Measurements from ENCODE around the gene ZBTB45.

ZBTB45 gene

DNA sequence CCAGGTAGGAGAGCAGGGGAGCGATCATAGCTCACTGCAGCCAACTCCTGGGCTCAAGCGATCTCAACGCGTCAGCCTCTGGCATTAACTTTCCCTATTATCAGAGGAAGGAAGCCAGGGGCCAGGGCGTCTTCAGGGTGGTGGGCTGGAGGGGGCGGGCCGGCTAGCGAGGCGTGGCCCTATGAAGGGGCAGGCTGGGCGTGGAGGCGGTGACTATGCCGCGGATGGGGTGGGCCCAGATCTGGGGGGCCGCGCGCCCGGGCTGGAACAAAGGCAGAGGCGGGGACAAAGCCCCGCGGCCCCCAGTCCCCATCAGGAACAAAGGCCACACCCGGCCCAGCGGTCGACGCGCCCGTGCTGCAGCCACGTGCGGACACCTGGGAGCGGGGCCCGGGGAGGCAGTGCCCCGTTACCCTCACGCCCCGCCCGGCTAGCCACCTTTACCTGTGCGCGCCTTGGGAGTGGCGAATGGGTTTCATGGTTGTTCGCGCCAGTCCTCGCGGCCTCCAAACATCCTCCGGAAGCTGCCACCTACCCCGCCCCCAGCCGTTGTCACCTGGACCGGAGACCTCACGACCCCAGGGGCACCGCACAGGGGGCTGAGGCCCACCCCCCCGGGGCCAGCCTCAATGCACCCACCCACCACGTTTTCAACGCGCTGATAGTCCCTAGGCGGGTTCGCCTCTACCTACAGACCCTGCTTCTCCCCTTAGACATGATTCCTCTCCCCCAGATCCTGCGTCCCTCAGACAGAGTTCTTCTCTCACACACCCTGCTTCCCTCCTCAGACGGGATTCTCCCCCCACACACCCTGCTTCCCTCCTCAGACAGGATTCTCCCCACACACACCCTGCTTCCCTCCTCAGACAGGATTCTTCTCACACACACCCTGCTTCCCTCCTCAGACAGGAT is 18.9 kb upstream of the ZBTB45 start:
- DNase-seq (ENCODE audit: low read depth): no peak

- DNase-seq (ENCODE audit: low read depth): no peak
These were observed 17.5 kb upstream of the ZBTB45 start for GRCh38 chr19:58536852-58537798.

DNA sequence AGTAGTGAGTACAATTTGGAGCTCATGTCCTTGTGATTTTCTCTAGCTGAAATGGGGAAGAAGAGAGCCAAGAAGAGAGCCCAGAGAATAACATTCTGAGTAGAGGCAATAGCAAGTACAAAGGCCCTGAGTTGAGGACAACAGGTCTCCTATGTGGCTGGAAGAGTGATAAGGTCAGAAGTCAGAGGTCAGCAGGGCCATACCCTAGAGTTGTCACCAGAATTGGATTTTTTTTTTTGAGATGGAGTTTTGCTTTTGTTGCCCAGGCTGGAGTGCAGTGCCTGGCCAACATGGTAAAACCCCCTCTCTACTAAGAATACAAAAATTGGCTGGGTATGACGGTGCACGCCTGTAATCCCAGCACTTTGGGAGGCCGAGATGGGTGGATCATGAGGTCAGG is 16.2 kb upstream of the ZBTB45 start:
- DNase-seq (ENCODE audit: low read depth): no peak

DNA sequence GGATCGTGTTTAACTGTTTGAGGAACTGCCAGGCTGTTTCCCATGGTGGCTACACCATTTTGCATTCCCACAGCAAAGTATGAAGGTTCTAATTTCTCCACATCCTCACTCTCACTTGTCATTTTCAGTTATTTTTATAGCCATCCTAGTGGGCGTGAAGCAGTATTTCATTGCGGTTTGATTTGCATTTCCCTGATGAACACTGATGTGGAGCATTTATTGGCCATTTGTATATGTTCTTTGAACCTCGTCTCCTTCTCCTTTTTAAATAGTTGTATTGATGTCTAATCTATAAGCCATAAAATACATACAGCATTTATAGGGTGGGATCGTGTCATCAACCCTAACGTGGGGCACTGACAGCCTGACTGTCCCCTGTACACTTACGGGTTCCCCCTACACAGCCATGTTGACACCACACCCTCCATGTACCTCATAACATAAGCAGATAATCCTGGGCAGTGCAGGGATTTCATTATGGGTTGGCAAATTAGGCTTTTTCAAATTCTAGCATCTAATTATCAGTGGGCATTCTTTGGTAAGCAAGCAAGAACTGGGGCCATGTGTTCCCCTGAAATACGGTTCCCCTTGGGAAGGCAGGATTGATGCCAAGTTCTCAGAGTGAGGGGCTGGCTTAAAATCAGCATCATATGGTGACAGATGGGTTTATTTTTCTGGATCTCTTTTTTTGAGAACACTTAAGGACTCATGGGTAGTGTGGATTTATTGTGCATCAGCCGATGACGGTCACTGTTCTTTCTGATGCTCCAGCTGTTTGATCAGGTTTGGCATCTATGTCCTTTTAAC is 11.6 kb upstream of the ZBTB45 start:
- no peak for DNase-seq (ENCODE audit: low read depth)

DNA sequence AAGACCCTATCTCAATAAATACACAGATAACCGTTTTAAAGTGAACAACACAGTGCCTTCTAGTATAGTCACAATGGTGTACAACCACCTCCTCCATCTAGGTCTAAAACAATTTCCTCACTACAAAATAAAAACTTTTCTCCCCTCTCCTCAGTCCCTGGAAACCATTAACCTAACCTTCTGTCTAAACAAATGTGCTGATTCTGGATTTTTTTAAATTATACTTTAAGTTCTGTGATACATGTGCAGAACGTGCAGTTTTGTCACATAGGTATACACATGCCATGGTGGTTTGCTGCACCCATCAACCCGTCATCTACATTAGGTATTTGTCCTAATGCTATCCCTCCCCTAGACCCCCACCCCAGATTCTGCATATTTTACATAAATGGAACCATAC is 9.8 kb upstream of the ZBTB45 start:
- no peak for DNase-seq (ENCODE audit: low read depth)

GRCh38 chr19:58522709-58523108 is 3.1 kb upstream of the ZBTB45 start:
- DNase-seq (ENCODE audit: low read depth): no peak

GRCh38 chr19:58521651-58522050 is 2.0 kb upstream of the ZBTB45 start:
- DNase-seq (ENCODE audit: low read depth): no peak

GRCh38 chr19:58520257-58520599 is 618 bp upstream of the ZBTB45 start:
- no peak for DNase-seq (ENCODE audit: low read depth)

- no peak for DNase-seq (ENCODE audit: low read depth)
These were observed 589 bp downstream of the ZBTB45 start for GRCh38 chr19:58519087-58519354.

DNA sequence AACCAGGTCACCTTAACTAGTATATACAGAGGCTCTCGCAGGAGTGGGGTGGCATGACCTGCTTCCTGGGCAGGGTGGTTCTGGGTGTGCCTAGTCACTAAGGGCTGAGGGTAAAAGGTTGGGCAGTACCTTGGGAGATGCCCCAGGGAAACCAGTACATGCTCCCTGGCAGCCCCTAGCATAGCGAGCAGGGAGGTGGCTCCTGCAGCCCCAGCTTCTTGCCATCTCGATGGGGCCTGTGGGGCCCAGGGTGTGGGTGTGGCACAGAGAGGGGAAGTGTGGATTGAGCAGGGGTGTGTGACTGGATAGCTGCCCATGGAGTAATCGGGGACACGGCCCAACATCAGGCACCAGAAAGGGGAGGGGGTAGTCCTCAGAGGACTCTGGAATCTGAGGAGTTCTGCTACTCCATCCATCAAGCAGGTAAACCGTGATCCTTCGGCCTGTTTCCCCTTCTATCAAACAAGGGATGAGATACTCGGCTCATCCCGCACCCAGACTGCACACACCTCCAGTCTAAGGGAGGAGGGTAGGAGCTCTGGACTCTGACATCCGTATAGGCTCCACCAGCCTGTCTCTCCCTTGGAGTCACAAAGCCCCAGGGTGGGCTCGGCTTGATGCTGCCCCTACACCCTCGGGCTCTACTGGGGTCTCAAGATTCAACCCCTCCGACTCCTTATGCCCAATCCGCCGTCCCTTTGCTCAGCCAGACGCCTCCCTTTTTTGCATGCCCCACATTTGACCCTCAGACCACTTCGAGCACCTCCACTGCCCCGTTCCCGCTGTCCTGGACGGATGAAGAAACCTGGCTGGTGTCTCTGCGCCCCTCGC is 1.1 kb downstream of the ZBTB45 start:
- no peak for DNase-seq (ENCODE audit: low read depth)

DNA sequence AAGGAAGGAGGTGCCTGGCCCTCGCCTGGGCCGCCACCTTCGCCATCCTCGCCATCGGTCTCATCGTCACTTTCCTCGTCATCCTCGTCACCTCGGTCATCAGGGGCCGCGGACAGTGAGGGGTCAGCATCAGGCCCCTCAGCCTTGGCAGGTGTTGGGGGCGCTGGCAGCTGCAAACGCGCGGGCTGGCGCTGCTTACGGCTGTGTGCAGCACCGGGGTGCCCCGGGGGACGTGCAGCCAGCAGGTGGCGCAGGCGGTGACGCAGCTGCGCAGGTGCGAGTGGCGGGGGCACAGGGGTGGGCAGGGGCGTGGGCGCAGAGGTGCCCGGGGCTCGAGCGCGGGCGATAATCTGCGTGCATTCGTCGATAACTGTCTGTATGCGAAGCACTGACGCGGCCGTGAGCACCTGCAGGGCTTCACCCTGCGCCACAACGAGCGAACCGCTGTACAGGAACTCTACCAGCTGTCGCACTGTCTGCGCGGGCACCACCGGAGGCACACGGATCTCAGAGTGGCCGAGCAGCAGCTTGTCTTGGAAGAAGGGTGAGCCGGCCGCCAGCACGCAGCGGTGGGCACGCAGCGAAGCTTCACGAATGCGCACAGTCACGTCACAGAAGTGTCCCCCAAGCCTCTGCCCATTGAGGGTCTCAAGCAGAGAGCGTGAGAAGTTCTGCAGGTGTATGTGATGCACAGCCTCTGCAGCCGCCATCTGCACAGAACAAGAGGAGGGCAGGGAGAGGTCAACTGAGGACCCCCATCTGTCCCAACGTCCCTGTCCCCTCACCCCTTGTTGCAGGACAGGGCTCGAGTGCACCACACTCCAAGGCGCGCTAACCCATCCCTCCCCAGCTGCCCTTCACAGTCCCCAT is 2.4 kb downstream of the ZBTB45 start:
- no peak for DNase-seq (ENCODE audit: low read depth)

- DNase-seq (ENCODE audit: low read depth): no peak
These were observed 3.3 kb downstream of the ZBTB45 start for GRCh38 chr19:58516246-58516836.

- DNase-seq (ENCODE audit: low read depth): no peak
These were observed 4.4 kb downstream of the ZBTB45 start for GRCh38 chr19:58515259-58515658.

DNA sequence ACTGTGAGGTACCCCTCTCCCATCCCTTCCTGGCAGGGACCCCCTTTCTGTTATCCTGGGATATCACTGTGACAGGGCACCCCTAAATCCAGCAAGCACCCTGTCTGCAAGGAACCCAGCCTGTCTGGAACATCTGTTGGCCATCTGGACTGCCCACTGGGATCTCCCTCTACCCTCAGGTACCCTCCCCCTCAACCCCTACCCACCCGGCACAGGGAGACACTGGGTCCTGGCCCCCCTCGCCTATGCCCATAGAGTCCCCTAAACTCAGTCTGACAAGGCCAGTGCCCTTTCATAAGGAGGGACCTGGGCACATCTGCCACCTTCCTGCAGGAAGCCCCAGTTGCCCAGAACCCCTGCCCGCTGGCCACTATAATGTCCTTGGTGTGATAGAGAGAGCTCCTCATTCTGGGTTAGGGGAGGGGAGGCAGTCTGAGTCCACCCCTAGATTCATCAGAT is 5.0 kb downstream of the ZBTB45 start:
- no peak for DNase-seq (ENCODE audit: low read depth)

DNA sequence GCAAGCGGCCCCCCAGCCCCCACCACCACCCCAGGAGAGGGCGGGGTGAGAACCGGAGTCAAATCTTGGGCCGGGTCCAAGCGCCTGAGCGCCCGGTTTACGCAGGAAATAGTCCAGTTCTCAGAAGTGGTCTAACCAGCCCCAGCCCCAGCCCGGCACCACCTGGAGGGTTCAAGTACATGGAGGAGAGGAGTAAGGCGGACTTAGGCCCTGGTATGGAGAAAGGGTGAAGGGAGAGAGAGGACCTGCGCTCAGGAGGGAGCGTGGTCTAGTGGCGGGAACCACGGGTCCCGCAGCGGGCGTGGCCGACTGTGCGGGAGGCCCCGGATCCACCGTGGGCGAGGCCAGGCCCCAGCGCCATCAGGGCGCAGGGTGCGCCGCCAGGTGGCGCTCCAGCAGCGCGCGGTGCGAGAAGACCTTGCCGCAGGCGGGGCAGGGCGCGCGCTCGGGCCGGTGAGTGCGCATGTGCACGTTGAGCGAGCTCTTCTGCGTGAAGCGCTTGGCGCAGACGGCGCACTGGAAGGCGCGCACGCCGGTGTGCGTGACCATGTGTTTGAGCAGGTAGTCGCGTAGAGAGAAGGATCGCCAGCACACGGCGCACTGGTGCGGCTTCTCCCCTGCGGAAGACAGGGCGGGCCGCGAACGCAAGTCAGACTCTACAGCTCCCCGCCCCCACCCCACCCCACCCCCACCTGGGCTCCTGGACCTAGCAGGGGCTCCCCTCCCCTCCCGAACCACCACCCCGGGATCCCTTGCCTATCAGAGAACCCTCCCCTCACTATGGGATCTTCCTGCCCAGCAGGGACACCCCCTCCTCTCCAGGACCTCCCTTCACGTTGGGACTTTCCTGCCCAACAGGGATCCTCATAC is 5.7 kb downstream of the ZBTB45 start:
- no peak for DNase-seq (ENCODE audit: low read depth)

- no peak for DNase-seq (ENCODE audit: low read depth)
These were observed 6.4 kb downstream of the ZBTB45 start for GRCh38 chr19:58513213-58513693.

- no peak for DNase-seq (ENCODE audit: low read depth)
These were observed 8.0 kb downstream of the ZBTB45 start, which contains the start of gene SLC27A5 for GRCh38 chr19:58511353-58512208. TSS of gene SLC27A5 (minus strand) at chr19:58511992. CDS start at chr19:58511955, 37 bp downstream.
